H1 (cell line): ENCODE data around the gene MACROD2. TPM values are rescaled to one million over a fixed set of nuclear protein-coding genes. Genes with fewer than 3 reads are reported as not detected.

Experiments used
- CTCF ChIA-PET: fragments of 300-600 bp; sonication (Branson Sonifier 250); formaldehyde crosslinking; loops from one replicate; lab custom pipeline; 2021; ENCODE audit not compliant: partially characterized antibody; lab: Charles Lee
- POLR2A ChIA-PET: fragments of 300-600 bp; sonication (Branson Sonifier 250); formaldehyde crosslinking; loops from one replicate; lab custom pipeline; 2021; ENCODE audit warnings: inconsistent platforms; ENCODE audit not compliant: partially characterized antibody; lab: Charles Lee
- DNase-seq, 2 experiments: peaks; one replicate each; pipeline versions ENCODE4 v3.0.0 to v3.0.0-alpha.2; 2010 to 2022; ENCODE audit warnings: low spot score in 2 of 2, low read depth in 1 of 2, mixed read lengths in 1 of 2
- FAIRE-seq: peaks from 2 replicates; lab custom pipeline; 2011; peaks lifted over from hg19 to GRCh38; lab: Jason Lieb, UNC
- H2AFZ ChIP-seq: 2 replicates; pipeline ENCODE4 v1.8.1; 2012; ENCODE audit warnings: low read length, inconsistent platforms
- H2AK5ac ChIP-seq: 2 replicates; pipeline ENCODE4 v1.6.1; 2013; ENCODE audit warnings: low read depth, low read length
- H2BK120ac ChIP-seq: replicated peaks from 2 replicates; pipeline ENCODE3; 2013; ENCODE audit warnings: low read depth, low read length, inconsistent platforms
- H2BK12ac ChIP-seq: 2 replicates; pipeline ENCODE4 v1.6.1; 2013; ENCODE audit warnings: low read depth, low read length
- H2BK15ac ChIP-seq: 2 replicates; pipeline ENCODE4 v1.6.1; 2013; ENCODE audit warnings: low read length
- H2BK20ac ChIP-seq: 2 replicates; pipeline ENCODE4 v1.6.1; 2013; ENCODE audit warnings: low read length
- H2BK5ac ChIP-seq: 2 replicates; pipeline ENCODE4 v1.6.1; 2013; ENCODE audit warnings: low read depth, low read length
- H3K14ac ChIP-seq: 2 replicates; pipeline ENCODE4 v1.6.1; 2013; ENCODE audit warnings: inconsistent platforms; ENCODE audit not compliant: insufficient read length
- H3K18ac ChIP-seq: 2 replicates; pipeline ENCODE4 v1.6.1; 2013; ENCODE audit warnings: low read length; ENCODE audit errors: extremely low read depth
- H3K23ac ChIP-seq: 2 replicates; pipeline ENCODE4 v1.6.1; 2013; ENCODE audit warnings: inconsistent platforms; ENCODE audit not compliant: insufficient read length
- H3K23me2 ChIP-seq: 2 replicates; pipeline ENCODE4 v1.6.1; 2013; ENCODE audit warnings: low read depth, low read length
- H3K27ac ChIP-seq: 2 replicates; pipeline ENCODE4 v1.6.1; 2011; ENCODE audit warnings: low read depth, low read length, inconsistent platforms
- H3K27me3 ChIP-seq, 4 experiments: replicated peaks in 1 of 4; 1 replicate in 1 of 4; 2 replicates in 3 of 4; pipeline versions ENCODE4 v1.6.1 to v1.8.1; 2011 to 2013; ENCODE audit warnings: low read length in 3 of 4, mild to moderate bottlenecking in 3 of 4, inconsistent platforms in 2 of 4, mixed read lengths in 2 of 4, moderate library complexity in 1 of 4; ENCODE audit not compliant: control insufficient read depth in 3 of 4, insufficient read depth in 3 of 4; ENCODE audit errors: extremely low read depth in 1 of 4
- H3K36me3 ChIP-seq, 4 experiments: 2 replicates each; pipeline versions ENCODE4 v1.6.1 to v1.8.1; 2011 to 2013; ENCODE audit warnings: mild to moderate bottlenecking in 4 of 4, low read length in 3 of 4, moderate library complexity in 2 of 4, control low read depth in 1 of 4, inconsistent platforms in 1 of 4; ENCODE audit not compliant: insufficient read depth in 4 of 4, control insufficient read depth in 2 of 4
- H3K4ac ChIP-seq: replicated peaks from 2 replicates; pipeline ENCODE3; 2013; ENCODE audit warnings: low read length, low read depth, mixed read lengths, inconsistent platforms; ENCODE audit not compliant: insufficient read length
- H3K4me1 ChIP-seq, 4 experiments: replicated peaks in 1 of 4; 1 replicate in 1 of 4; 2 replicates in 3 of 4; pipeline versions ENCODE4 v1.6.1 to v1.8.1; 2011 to 2013; ENCODE audit warnings: low read length in 3 of 4, inconsistent platforms in 2 of 4, mixed read lengths in 1 of 4; ENCODE audit not compliant: insufficient read depth in 4 of 4, control insufficient read depth in 3 of 4
- H3K4me2 ChIP-seq, 2 experiments: 2 replicates each; pipeline versions ENCODE4 v1.6.1 to v1.8.1; 2011 to 2013; ENCODE audit warnings: low read depth in 2 of 2, low read length in 2 of 2, control low read depth in 1 of 2, inconsistent platforms in 1 of 2, mild to moderate bottlenecking in 1 of 2; ENCODE audit not compliant: insufficient read depth in 1 of 2
- H3K4me3 ChIP-seq, 4 experiments: fragments of 200-600, 300-600 bp in 1 of 4; sonication (generic), shearing (Covaris generic), sonication (Bioruptor Twin) in 1 of 4; 2 replicates each; pipeline versions ENCODE4 v1.5.1 to v1.8.1; 2011 to 2016; ENCODE audit warnings: low read length in 4 of 4, low read depth in 3 of 4, control low read depth in 2 of 4, inconsistent platforms in 2 of 4, mild to moderate bottlenecking in 2 of 4, mixed read lengths in 1 of 4, moderate library complexity in 1 of 4; ENCODE audit not compliant: insufficient read depth in 2 of 4; ENCODE audit errors: extremely low read depth in 1 of 4
- H3K56ac ChIP-seq: replicated peaks from 2 replicates; pipeline ENCODE3; 2013; ENCODE audit warnings: low read depth, mild to moderate bottlenecking, mixed read lengths, low read length, inconsistent platforms; ENCODE audit not compliant: insufficient read length
- H3K79me1 ChIP-seq: 2 replicates; pipeline ENCODE4 v1.6.1; 2013; ENCODE audit warnings: low read depth, low read length, control low read depth
- H3K79me2 ChIP-seq, 2 experiments: 2 replicates each; pipeline versions ENCODE4 v1.6.1 to v1.8.1; 2012 to 2013; ENCODE audit warnings: low read length in 2 of 2, mild to moderate bottlenecking in 2 of 2, inconsistent platforms in 1 of 2; ENCODE audit not compliant: insufficient read depth in 2 of 2, control insufficient read depth in 1 of 2
- H3K9ac ChIP-seq, 4 experiments: replicated peaks in 1 of 4; 1 replicate in 1 of 4; 2 replicates in 3 of 4; pipeline versions ENCODE4 v1.6.1 to v1.8.1; 2011 to 2013; ENCODE audit warnings: low read depth in 3 of 4, low read length in 3 of 4, control low read depth in 2 of 4, mild to moderate bottlenecking in 2 of 4, moderate library complexity in 2 of 4, inconsistent platforms in 1 of 4; ENCODE audit errors: extremely low read depth in 1 of 4
- H3K9me3 ChIP-seq, 2 experiments: 2 replicates each; pipeline versions ENCODE4 v1.6.1 to v1.8.1; 2012 to 2013; ENCODE audit warnings: mild to moderate bottlenecking in 2 of 2, moderate library complexity in 2 of 2, control low read depth in 1 of 2, inconsistent platforms in 1 of 2, low read depth in 1 of 2, low read length in 1 of 2, mixed read lengths in 1 of 2; ENCODE audit not compliant: insufficient read depth in 2 of 2
- H4K20me1 ChIP-seq, 2 experiments: replicated peaks in 1 of 2; 2 replicates each; pipeline versions ENCODE3 to v1.8.1; 2011 to 2013; ENCODE audit warnings: inconsistent platforms in 2 of 2, low read length in 2 of 2, mild to moderate bottlenecking in 1 of 2; ENCODE audit not compliant: insufficient read depth in 2 of 2, control insufficient read depth in 1 of 2
- H4K5ac ChIP-seq: 2 replicates; pipeline ENCODE4 v1.6.1; 2013; ENCODE audit warnings: low read length, low read depth, mixed read lengths, inconsistent platforms; ENCODE audit not compliant: insufficient read length
- H4K8ac ChIP-seq: 2 replicates; pipeline ENCODE4 v1.8.0; 2013; ENCODE audit warnings: mild to moderate bottlenecking, moderate library complexity, low read length, inconsistent platforms; ENCODE audit not compliant: insufficient read depth; ENCODE audit errors: extremely low read depth
- H4K91ac ChIP-seq: replicated peaks from 2 replicates; pipeline ENCODE3; 2013; ENCODE audit warnings: low read length, mixed read lengths, inconsistent platforms; ENCODE audit not compliant: insufficient read length
- ASH2L ChIP-seq: fragments of 200-600, 300-600 bp; sonication (generic); IDR thresholded peaks from one replicate; pipeline ENCODE4 v1.7.1; 2017; ENCODE audit warnings: low read length
- CTBP2 ChIP-seq: IDR thresholded peaks from 2 replicates; pipeline ENCODE4 v1.7.0; 2011; ENCODE audit warnings: borderline replicate concordance, mild to moderate bottlenecking, moderate library complexity, mixed read lengths, low read length; ENCODE audit not compliant: insufficient read depth, insufficient read length
- GABPA ChIP-seq: IDR thresholded peaks from 2 replicates; pipeline ENCODE4 v1.6.1; 2011; ENCODE audit warnings: mild to moderate bottlenecking, low read length, moderate library complexity, borderline replicate concordance; ENCODE audit not compliant: insufficient read depth
- JUN ChIP-seq: IDR thresholded peaks from 2 replicates; pipeline ENCODE4 v1.6.1; 2011; ENCODE audit warnings: low read depth, mild to moderate bottlenecking, improper control_type of control experiment, low read length
- RAD21 ChIP-seq, 2 experiments: IDR thresholded peaks in 1 of 2; conservative IDR thresholded peaks in 1 of 2; 2 replicates each; pipeline ENCODE4 v1.6.1; 2011; ENCODE audit warnings: low read depth in 2 of 2, low read length in 2 of 2, improper control_type of control experiment in 1 of 2, inconsistent platforms in 1 of 2, mild to moderate bottlenecking in 1 of 2, moderate library complexity in 1 of 2
- TEAD4 ChIP-seq: IDR thresholded peaks from 2 replicates; pipeline ENCODE4 v1.6.1; 2012; ENCODE audit warnings: low read depth, low read length, inconsistent platforms, mixed read lengths
- polyA plus RNA-seq, 7 experiments: library from polyadenylated mRNA; depleted of rRNA in 3 of 7; stranded (reverse) in 5 of 7; unstranded in 2 of 7; fragments of >200 nt in 5 of 7; fragments of 200-250 nt in 2 of 7; gene quantifications; 1 replicate in 5 of 7; 2 replicates in 1 of 7; 4 replicates in 1 of 7; pipeline versions ENCODE4 v1.2.1 to v1.2.3, GENCODE V29; 2011 to 2013; ENCODE audit warnings: missing spikeins in 2 of 7, mixed read lengths in 2 of 7
- total RNA-seq: library from RNA; stranded (reverse); fragmentation: NEBNext Ultra II Directional; extraction: Animal tissue kit (Norgen Biotek cat#: 25700); gene quantifications from 2 replicates; pipeline ENCODE4 v1.2.1, GENCODE V29; 2021

MACROD2 gene
- total and polyA plus RNA-seq, 2 of the 8 experiments (the other 6 are each of a cell fraction or from before 2014, with no cell fraction given), result 0.70 to 3.9 TPM

DNA sequence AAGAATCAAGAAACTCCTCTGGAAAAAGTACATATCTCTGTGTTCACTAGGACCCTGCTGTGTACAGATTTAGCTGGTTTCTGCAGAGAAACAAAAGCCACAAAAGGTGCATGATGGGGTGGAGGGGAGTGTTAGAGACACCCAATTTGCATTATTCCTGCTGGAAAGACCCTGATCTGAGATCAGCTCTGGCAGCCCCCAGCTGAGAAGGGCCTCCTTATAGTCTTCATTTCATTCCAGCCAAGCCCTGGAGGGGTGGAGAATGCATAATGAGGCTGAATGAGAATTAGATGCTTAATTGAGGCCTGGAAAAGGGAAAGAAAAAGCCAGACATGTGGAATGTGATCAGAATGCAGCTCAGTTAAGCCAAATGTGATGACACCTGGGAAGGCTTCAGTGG is 2032.4 kb downstream of the MACROD2 start:
- H3K79me1 ChIP-seq, result no peaks in the 10 kb centered on the region
- H3K23me2 ChIP-seq, result no peaks in the 10 kb centered on the region
- H2AK5ac ChIP-seq, result no peak overlapping the region
- no peak overlapping the region for H4K5ac ChIP-seq
- no peaks in the 10 kb centered on the region for H3K9me3 ChIP-seq
- H3K27me3 ChIP-seq, result no peaks in the 10 kb centered on the region
- H3K9ac ChIP-seq, result no peak overlapping the region
- no peaks in the 10 kb centered on the region for H3K36me3 ChIP-seq
- no peak overlapping the region for H3K56ac ChIP-seq
- ChIA-PET POLR2A (no interaction called here), CTCF (interaction anchor here (0.6 to 1.1 kb wide), 2 partner anchors 16 to 20 kb away, joined by 3 read pairs; no protein-coding TSS in a partner anchor)
- no peak overlapping the region for H3K4ac ChIP-seq
- H3K4me1 ChIP-seq, result peaks cover 0 to 6% (median 1%) of the 10 kb centered on the region in 4 experiments; a peak in 3 of 7 replicates
- TF ChIP-seq CTBP2 (no peak), GABPA (no peak), TEAD4 (0 out of 2 replicates have a peak, but pooled peaks have one; percentile 5), JUN (no peak), ASH2L (no peak), RAD21 (IDR thresholded peaks at IDR 0.05 in 1 of 2, conservative IDR thresholded peaks at IDR 0.05 in 1 of 2; ENCODE audit: low read depth in 2 of 2, low read length in 2 of 2) (no peak)
- no peak overlapping the region for H2BK20ac ChIP-seq
- FAIRE-seq (peak; percentile 60), DNase-seq (no peak)
- H2BK15ac ChIP-seq, result no peak overlapping the region
- H4K91ac ChIP-seq, result no peak overlapping the region
- no peak overlapping the region for H2BK12ac ChIP-seq
- H2BK120ac ChIP-seq, result no peak overlapping the region
- no peaks in the 10 kb centered on the region for H4K20me1 ChIP-seq
- no peak overlapping the region for H3K4me2 ChIP-seq
- H3K23ac ChIP-seq, result no peak overlapping the region
- no peak overlapping the region for H2BK5ac ChIP-seq
- H3K79me2 ChIP-seq, result no peaks in the 10 kb centered on the region
- H3K27ac ChIP-seq, result no peak overlapping the region
- no peak overlapping the region for H2AFZ ChIP-seq
- no peak overlapping the region for H3K14ac ChIP-seq
- no peak overlapping the region for H4K8ac ChIP-seq
- H3K18ac ChIP-seq, result no peak overlapping the region
- no peak overlapping the region for H3K4me3 ChIP-seq
